Panc1 (cell line): Measurements from ENCODE around the gene ZNFX1.

Experiments
- CTCF ChIP-seq: fragments of 450-650 bp; IDR thresholded peaks from 2 replicates; pipeline ENCODE4 v1.5.1; 2017; ENCODE audit warnings: mild to moderate bottlenecking
- TCF7L2 ChIP-seq: IDR thresholded peaks from 2 replicates; pipeline ENCODE4 v1.6.1; 2011; ENCODE audit warnings: mild to moderate bottlenecking, low read depth, low read length, inconsistent platforms

GRCh38 chr20:49316704-49317103 lies 38.8 kb upstream of the ZNFX1 start:
- TF ChIP-seq CTCF, result no peak
- no peak for TF ChIP-seq TCF7L2
